Breast epithelium (tissue), 4 donors: Measurements from ENCODE around the gene STON2. TPM values are rescaled to one million over a fixed set of nuclear protein-coding genes. Genes with fewer than 3 reads are reported as not detected.
"Not testable (repeated sequence)": the region's sequence is repeated elsewhere in the genome, so short reads cannot be mapped to it uniquely, and the experiment has no call there.

ENCODE experiments used
- DNase-seq, 2 donors: peaks; one replicate each; pipeline ENCODE4 v3.0.0-alpha.2; 2019; ENCODE audit warnings: low spot score in 2 of 2
- H3K27ac ChIP-seq, 2 donors: fragments of 200-600 bp; sonication (generic) in 1 of 2; one replicate each; pipeline ENCODE4 v1.5.1; 2016 to 2019; ENCODE audit warnings: mild to moderate bottlenecking in 1 of 2
- H3K27me3 ChIP-seq, 2 donors: fragments of 200-600 bp; sonication (generic) in 1 of 2; one replicate each; pipeline versions ENCODE4 v1.5.1 to v1.6.0; 2017 to 2019; ENCODE audit warnings: control low read depth in 1 of 2, mild to moderate bottlenecking in 1 of 2
- H3K36me3 ChIP-seq: fragments of 200-600 bp; one replicate; pipeline ENCODE4 v1.5.1; 2019
- H3K4me1 ChIP-seq, 2 donors: fragments of 200-600 bp; sonication (generic); one replicate each; pipeline ENCODE4 v1.5.1; 2016 to 2019; ENCODE audit warnings: control low read depth in 1 of 2
- H3K4me3 ChIP-seq, 3 donors: fragments of 200-600 bp; sonication (generic); 1 replicate in 2 of 3; 2 replicates in 1 of 3; pipeline ENCODE4 v1.5.1; 2016 to 2019; ENCODE audit warnings: mild to moderate bottlenecking in 3 of 3, moderate library complexity in 2 of 3
- H3K9me3 ChIP-seq, 2 donors: fragments of 200-600 bp; sonication (generic) in 1 of 2; one replicate each; pipeline ENCODE4 v1.5.1; 2016 to 2019; ENCODE audit warnings: control low read depth in 1 of 2
- POLR2A ChIP-seq: fragments of 450-650 bp; IDR thresholded peaks from one replicate; pipeline ENCODE4 v1.6.1; 2016; ENCODE audit warnings: antibody characterized with exemption, mild to moderate bottlenecking, moderate library complexity
- POLR2AphosphoS5 ChIP-seq, 3 donors: sonication (generic); formaldehyde crosslinking; IDR thresholded peaks; one replicate each; pipeline ENCODE4 v1.6.1; 2017; ENCODE audit warnings: antibody characterized with exemption in 3 of 3
- intact Hi-C: fragments of 100-400 bp; cut with DNase I; formaldehyde crosslinking; loops from one replicate; pipeline ENCODE4 v1.15.1; 2023; ENCODE audit warnings: low total_unique reads
- total RNA-seq, 3 donors: library from RNA; depleted of rRNA; stranded (reverse); fragments of >200 nt; gene quantifications; one replicate each; pipeline ENCODE4 v1.1.0, GENCODE V29; 2016
- TF ChIP-seq, protein P1 (sequence below), 3 donors: fragments of 450-650 bp; IDR thresholded peaks; one replicate each; pipeline ENCODE4 v1.5.1; 2016 to 2017; ENCODE audit warnings: antibody characterized with exemption in 3 of 3, mild to moderate bottlenecking in 3 of 3, moderate library complexity in 3 of 3

STON2 gene
- total RNA-seq, 3 donors from 2014 or later, result 24.6 to 30.2 (median 27.5) TPM

DNA sequence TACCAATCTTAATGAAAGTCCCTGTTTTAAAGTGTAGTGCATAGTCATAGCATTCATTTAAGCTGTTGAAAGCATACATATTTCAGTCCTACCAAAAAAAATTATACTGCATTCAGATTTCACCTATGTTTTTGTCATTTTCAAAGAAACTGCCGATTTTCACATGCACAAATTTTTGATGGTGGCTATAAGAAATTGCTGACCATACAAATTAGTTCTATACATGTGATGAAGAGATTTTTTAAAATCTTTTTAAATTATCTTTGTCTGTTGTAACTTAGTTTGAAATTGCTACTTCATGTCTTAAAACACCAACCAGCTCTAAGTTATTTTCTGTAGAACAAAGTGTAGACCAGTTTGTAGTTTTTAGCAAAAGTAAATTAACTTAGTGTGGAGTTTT lies 175.9 kb downstream of the STON2 start:
- H3K4me1 ChIP-seq, result no peaks in the 10 kb centered on the region
- no peaks in the 10 kb centered on the region for H3K9me3 ChIP-seq
- H3K27me3 ChIP-seq, result no peaks in the 10 kb centered on the region
- no peak overlapping the region for H3K27ac ChIP-seq
- intact Hi-C loops, result no loop called here
- TF ChIP-seq POLR2A (no peak), POLR2AphosphoS5 (IDR thresholded peaks at IDR 0.05) (no peak)
- TF ChIP-seq, protein P1, sequence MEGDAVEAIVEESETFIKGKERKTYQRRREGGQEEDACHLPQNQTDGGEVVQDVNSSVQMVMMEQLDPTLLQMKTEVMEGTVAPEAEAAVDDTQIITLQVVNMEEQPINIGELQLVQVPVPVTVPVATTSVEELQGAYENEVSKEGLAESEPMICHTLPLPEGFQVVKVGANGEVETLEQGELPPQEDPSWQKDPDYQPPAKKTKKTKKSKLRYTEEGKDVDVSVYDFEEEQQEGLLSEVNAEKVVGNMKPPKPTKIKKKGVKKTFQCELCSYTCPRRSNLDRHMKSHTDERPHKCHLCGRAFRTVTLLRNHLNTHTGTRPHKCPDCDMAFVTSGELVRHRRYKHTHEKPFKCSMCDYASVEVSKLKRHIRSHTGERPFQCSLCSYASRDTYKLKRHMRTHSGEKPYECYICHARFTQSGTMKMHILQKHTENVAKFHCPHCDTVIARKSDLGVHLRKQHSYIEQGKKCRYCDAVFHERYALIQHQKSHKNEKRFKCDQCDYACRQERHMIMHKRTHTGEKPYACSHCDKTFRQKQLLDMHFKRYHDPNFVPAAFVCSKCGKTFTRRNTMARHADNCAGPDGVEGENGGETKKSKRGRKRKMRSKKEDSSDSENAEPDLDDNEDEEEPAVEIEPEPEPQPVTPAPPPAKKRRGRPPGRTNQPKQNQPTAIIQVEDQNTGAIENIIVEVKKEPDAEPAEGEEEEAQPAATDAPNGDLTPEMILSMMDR (IDR thresholded peaks at IDR 0.05), result no peak
- no peak overlapping the region for H3K4me3 ChIP-seq
- no peak for DNase-seq
- H3K36me3 ChIP-seq, result no peaks in the 10 kb centered on the region

DNA sequence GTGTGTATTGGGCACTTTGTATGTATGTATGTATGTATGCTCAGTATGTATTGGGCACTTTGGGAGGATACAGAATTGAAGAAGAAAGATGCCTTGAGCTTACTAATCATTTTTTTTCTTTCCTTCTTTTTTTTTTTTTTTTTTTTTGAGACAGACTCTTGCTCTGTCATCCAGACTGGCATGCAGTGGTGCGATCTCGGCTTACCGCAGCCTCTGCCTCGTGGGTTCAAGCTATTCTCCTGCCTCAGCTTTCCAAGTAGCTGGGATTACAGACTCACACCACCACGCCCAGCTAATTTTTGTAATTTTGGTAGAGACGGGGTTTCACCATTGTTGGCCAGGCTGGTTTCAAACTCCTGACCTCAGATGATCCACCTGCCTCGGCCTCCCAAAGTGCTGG lies 176.3 kb downstream of the STON2 start:
- intact Hi-C loops, H3K4me1 ChIP-seq, DNase-seq, H3K4me3 ChIP-seq, H3K27ac ChIP-seq, H3K36me3 ChIP-seq, H3K27me3 ChIP-seq, H3K9me3 ChIP-seq: not testable (repeated sequence)

DNA sequence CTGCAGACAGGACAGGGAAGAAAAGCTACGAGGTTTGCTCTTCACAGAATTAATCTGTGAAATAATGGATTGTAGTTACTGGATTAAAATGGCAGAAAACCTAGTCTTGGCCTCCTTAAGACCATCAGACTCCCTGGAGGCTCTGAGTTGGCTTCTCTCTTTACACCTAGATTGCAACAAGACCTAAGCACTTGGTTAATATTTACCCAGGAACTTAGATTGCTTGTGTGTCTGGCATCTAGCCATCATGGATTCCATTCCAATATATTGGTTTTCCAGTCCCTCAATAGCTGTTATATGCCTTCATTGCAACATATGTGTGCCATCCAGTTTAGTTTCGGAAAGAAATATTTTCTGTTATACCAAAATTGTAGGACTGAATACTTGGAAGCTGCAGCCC lies 177.4 kb downstream of the STON2 start:
- Histone ChIP-seq H3K4me3 (no peak overlapping the region), H3K36me3 (no peaks in the 10 kb centered on the region), H3K4me1 (peaks cover 0 to 5% of the 10 kb centered on the region in 2 donors), H3K27me3 (no peaks in the 10 kb centered on the region), H3K27ac (no peak overlapping the region), H3K9me3 (no peaks in the 10 kb centered on the region)
- intact Hi-C loops, result no loop called here
- no peak for DNase-seq
- TF ChIP-seq POLR2A (no peak), POLR2AphosphoS5 (IDR thresholded peaks at IDR 0.05) (no peak)
- TF ChIP-seq, protein P1 (IDR thresholded peaks at IDR 0.05), result no peak

DNA sequence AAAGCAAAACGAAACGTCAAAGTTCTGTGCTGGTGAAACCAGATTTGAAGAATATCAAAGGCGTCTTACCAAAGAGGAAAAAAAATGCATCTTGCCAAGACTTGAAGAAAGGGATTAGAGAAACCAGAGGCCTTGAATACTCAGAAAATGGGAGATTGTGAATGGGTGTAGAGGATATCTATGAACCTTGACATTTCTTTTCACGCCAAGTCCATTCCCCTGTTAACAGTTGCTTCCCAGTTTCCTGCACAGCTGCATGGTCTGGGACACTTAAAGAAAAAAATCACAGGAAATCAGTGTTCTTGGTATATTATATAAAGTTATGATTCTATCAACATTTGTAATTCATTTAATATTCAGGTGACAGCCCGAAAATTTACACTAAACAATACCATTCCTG lies 178.0 kb downstream of the STON2 start:
- TF ChIP-seq, protein P1 (IDR thresholded peaks at IDR 0.05), result no peak
- TF ChIP-seq POLR2A (no peak), POLR2AphosphoS5 (IDR thresholded peaks at IDR 0.05) (no peak)

DNA sequence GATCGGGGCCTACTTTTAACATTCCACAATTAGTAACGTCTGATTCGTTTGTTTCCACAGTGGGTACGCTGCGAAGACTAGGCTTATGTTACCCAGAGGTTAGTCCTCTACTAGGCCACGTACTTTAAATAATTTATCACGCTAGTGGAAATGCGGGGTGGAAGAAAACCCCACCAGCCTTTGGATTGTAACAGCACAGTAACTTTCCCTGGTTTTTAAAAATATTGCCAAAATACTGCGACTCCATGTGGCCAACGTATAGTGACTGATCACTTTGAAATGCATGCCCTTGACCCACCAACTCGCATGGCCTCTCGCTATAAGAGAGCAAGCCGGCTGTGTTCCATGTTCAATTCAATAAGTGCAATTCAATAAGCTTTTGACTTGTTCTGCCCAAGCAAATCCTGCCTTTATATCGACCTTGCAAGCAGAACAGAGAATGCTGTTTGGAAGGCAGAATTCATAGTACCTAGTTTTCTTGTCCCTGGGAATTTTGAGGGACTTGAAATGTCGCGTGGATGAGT lies 178.5 kb downstream of the STON2 start:
- TF ChIP-seq, protein P1 (IDR thresholded peaks at IDR 0.05), result no peak
- no peak for TF ChIP-seq POLR2AphosphoS5 (IDR thresholded peaks at IDR 0.05)
- TF ChIP-seq POLR2A, result no peak
- no peaks in the 10 kb centered on the region for H3K36me3 ChIP-seq
- no peaks in the 10 kb centered on the region for H3K27me3 ChIP-seq
- intact Hi-C loops, result no loop called here
- no peaks in the 10 kb centered on the region for H3K9me3 ChIP-seq
- peak overlapping the region; percentile 99 for H3K27ac ChIP-seq
- H3K4me3 ChIP-seq, result peak overlapping the region; percentile 80 to 90 (median 81)
- peaks cover 0 to 5% of the 10 kb centered on the region in 2 donors for H3K4me1 ChIP-seq
- DNase-seq, result no peak

More for the DNA sequence above, 178.0 kb downstream of the STON2 start:
- peaks cover 0 to 5% of the 10 kb centered on the region in 2 donors for H3K4me1 ChIP-seq
- peak overlapping the region; percentile 99 for H3K27ac ChIP-seq
- no peaks in the 10 kb centered on the region for H3K9me3 ChIP-seq
- no peak for DNase-seq
- H3K27me3 ChIP-seq, result no peaks in the 10 kb centered on the region
- intact Hi-C loops, result no loop called here
- H3K36me3 ChIP-seq, result no peaks in the 10 kb centered on the region
- H3K4me3 ChIP-seq, result peak overlapping the region in 1 of 3 donors; percentile 90
